CD4-positive, alpha-beta T cell treated with Interferon gamma for 1 hour (primary cell): ENCODE results near the gene TIGIT.

Source experiments
- DNase-seq: peaks from one replicate; pipeline ENCODE4 v3.0.0-alpha.2; 2020

The TIGIT gene

DNA sequence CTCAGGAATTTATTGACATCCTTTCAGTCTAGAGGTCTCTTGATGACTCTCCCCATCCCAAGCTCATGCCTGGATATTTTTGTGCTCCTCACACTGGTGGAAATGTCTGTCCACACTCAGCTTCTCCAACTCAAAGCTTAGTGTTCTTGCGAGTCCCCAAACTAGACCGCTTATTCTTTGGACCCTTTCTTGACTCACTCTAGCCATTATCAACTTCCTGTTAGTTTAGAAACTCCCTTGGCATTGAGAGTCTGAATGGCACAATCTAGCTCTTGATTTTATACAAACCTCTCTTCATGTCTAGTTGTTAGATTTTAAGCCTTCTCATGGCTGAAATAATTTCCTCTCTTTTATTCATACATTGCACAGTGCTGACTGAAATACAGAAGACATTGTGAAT, 19.6 kb downstream of the TIGIT start:
- no peak for DNase-seq

DNA sequence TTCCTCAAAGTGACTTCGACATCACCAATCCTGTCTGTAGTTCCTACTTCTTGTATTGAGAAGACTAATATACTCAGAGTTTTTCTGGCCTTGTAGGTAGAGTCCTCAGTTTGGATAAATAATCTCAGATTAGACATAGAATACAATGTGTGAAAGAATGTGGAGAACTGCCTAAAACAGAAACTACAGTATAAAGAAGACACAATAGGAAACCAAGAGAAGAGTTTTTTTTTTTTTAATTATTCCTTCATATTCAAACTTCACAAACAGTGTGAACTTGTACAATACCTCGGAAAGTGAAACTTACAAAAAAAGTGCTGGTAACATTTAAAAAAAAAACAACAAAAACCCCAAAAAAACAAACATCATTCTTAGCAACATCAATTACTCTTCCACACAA, 20.5 kb downstream of the TIGIT start:
- no peak for DNase-seq

DNA sequence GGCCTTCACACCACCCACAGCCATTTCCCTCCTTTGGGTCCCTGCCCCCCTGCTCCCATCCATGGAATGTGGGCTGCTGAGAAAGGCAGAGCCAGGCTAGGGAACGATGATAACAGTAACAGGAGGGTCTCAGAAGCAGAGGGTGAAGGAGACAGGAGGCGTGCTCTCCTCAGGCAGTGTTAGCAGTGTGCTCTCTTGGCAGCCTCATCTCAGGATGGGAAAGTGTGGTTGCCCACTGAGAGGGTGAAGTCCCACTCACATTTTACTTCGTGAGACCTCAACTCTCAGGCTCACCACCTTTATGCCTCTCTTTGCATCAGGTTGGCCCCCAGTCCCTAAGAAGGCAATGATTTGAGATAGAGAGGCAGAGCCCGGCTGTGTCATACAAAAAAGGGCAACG, 24.5 kb downstream of the TIGIT start:
- no peak for DNase-seq

DNA sequence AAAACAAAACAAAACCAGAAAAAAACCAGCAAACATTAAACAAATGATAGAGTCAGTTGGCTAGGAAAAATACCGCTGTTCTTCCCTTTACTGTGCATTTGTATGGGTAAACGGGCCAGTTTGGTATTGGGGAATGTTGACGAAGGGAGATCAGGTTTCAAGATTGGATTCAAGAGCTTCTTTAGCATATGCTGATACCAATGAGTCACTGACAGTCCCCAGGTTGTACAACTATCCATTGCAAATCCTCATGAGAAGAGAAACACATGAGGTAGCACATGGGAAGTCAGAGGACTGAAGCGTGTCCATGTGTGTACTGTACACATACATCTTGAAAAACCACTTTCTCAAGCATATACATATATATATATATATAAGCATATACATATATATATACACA, 25.6 kb downstream of the TIGIT start:
- DNase-seq, result no peak

DNA sequence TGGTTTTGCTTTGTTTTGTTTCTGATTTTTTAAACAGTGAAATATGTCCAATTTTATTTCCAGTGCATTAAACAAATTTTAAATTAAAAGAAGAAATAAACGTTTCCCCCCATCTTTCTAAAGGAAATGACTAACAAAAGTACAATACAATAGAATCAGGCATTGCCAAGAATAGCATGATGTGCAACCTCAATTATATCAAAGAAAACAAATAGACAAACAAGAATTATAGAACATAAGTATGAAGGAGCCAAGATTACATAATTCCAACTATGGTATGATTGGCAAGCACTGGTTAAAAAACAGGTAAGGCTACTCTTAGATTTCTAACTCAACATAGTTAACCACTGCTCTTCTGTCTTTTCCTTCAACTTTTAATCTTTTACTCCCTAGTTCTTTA, 26.4 kb downstream of the TIGIT start:
- no peak for DNase-seq

DNA sequence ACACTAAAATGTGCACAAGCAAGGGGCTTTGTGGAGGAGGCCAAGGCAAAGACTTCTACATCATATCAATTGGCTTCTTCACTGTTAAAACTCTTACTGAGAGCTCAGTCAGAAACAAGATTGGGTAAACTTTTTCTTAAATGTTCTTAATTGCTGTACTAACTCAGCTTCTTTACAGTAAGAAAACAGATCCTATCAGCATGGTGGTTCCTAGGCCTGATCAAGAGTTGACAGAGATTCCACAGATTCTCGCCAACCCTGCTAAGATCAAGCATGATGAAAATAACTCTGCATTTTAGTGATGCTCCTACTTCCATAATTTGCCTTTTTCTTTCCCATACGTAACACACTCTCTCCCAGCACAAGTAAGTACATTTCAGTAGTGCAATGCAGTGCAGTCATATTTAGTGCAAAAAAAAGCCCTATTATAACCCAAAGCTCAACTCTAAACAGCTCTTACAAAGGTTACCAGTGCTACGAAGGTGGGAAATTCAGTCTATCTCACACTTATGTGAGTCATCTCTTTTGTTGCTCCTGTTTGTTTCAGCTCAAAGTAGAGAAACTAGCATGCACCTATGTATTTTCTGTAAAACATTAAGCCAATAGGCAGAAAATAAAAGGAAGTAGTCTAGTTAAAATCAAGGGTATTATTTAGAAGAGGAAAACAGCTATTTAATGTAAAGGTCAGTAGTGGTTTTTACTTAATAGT, 29.9 kb downstream of the TIGIT start:
- no peak for DNase-seq

DNA sequence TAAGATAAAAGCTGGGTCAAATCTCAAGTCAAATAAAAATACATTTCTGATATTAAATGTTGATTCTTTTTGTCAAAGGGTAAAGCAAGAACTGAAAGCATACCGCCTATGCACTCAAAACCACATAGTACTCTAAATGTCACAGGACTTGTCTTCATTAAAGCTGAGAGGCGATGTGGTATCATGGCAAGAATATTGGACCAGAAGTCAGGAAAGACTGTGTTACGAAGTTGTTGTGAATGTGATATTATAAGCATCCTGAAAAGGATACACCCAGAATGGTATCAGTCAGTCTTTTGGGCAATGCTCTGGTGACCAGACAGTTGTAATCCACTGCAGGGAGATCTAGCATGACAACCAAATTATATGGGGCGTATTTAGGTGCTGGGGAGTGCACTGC, 33.8 kb downstream of the TIGIT start:
- DNase-seq, result no peak

DNA sequence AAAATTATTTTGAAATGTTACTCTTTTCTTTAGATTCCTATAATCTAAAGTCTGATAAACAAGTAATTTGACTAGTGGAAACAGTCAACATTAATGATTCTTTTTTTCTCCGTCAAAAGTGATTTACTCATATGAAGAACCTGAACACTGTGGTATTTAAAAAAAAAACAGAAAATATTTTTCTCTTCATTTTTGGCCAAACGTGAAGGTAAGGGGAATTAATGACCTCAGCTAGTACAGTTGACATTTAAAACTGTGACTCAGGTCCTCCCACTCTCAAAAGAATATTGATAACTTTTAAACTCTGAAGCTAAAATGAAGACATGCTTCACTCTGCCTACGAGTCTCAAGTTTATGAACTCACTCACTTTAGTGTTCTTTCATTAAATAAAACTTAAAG, 34.5 kb downstream of the TIGIT start:
- no peak for DNase-seq

DNA sequence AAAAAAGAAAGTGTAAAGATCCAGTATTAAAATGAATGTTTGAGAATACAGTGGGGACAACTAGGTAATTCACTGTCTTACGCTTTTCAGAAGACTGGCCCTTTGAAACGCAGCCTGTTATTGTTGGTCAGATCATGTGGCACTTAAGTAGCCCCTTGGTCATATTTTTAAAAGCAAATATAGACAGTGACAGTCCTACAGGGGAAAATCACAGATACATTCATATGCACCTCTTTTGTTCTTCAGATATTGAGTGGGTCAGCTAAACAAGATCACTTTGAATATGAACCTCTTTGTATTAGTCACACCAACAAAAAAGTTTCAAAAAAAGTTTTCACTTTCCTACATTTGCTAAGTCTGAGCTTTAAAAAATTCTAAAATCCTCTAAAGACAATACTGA, 36.0 kb downstream of the TIGIT start:
- no peak for DNase-seq

DNA sequence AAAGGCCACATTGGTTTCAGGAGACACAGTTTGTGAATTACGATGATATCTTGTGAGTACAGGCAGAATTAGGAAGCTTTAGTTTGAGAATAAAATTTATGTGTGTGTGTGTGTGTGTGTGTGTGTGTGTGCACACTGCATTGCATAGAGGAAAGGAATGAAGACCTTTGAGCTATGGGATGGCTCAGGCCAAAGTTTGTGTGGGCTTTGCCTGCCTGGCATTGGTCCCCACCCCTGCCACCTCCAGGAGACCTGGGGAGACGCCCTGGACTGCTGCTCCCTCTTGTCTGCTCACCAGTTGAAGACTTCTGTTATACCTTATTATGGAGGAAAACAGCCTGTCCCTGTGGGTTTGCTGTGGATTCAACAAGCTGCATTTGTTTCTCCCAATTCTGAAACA, 37.2 kb downstream of the TIGIT start:
- DNase-seq, result no peak

DNA sequence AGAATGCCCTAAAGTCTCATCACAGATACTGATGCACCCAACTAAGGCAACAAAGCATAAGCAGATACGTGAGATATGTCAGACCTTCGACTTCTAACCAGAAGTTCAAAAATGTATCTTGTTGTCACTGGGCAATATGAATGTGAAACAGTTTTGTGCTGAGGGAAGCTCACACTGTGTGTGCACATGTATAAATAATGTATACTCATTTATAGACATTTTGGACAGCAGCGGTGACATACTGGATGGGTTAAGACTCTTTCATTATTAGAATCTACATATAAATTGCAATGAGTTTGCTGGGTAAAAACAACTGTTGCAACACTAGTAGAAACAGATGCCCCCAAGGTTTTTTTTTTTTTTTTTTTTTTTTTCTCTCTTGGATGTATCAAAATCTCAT, 37.9 kb downstream of the TIGIT start:
- DNase-seq, result no peak

DNA sequence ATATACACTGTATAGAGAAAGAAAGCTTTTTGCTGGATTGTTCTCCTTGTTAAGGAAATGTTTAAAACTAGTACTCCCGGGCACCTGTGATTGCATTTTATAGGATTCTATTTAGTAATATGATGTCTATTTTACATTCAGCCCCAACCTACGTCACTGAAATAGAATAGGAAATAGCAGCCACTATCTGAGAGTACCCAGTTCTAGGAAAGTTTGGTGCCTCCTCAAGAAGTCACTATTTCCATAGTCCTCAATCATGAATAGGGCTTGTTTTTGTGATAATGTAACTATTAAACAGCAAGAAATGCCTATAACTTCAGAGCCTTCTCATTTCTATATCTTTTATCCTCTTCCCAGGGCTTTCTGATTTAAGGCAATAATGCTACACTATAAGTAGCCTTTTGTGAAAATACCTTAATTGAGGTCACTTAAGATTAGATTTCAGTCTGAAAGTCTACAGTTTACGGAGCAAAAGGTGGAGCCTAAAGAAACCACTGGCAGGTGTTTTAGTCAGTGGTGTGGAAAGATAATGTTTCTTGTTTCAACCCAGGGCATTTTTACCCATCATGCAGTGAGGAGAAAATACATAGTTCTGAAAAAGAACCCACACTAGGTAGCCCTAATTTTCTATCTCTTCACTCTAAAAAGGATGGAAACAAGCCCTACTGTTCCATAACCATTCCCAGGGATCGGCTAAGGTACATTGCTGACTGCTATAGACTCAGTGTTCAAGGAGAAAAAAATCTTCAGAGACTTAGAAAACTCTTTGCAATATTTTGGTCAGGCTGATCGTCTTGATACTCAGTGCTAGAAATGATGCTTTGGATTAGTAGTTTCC, 38.7 kb downstream of the TIGIT start:
- DNase-seq, result no peak

DNA sequence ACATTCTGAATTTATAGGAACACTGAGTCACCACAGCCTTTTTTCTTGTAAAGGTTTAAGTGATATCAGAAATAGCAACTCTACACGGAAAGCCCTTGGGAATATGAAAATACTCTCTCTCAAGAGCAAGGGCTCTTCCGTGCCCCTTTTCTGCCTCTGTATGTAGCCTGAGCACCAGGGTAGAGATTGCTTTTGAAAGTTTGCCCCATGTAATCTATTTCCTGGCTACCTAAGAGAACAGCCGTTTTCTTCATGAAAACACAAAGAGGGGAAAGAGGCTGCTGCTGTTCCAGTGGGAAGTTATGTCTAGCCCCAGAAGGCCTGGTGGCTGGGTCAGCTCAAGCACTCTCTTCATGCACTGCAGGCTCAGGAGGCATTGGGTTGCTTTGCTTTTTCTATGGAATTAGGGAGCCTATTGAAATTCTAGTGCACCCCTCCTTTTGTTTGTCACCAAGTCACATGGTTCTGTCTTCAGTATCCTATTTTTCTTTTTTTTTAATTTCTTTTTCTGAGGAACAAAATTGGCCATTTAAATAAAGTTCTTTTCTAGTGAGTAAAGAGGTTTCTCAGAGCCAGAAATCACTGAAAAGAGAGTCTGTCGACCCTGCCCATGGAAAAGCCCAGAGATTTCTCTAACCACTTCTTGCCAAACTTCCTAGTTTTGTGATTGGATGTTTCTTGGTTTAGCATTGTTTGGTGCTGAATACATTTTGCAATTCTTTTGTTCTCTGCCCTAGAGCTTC, 39.5 kb downstream of the TIGIT start:
- DNase-seq, result no peak

DNA sequence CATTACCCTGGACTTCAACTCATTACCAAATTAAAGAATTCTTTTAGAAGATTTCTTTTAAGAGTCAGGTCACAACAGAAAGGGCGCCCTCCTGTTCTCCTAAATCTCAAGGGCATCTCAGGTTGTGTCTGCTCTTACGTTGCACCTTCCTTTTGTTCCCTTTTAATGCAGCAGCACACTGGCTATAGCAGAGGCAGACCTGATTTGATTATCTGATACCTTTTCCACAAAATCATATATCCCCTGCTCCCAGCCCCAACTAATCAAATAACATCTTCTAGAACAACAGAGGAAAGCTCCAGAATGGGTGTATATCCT, 40.1 kb downstream of the TIGIT start:
- DNase-seq, result no peak

DNA sequence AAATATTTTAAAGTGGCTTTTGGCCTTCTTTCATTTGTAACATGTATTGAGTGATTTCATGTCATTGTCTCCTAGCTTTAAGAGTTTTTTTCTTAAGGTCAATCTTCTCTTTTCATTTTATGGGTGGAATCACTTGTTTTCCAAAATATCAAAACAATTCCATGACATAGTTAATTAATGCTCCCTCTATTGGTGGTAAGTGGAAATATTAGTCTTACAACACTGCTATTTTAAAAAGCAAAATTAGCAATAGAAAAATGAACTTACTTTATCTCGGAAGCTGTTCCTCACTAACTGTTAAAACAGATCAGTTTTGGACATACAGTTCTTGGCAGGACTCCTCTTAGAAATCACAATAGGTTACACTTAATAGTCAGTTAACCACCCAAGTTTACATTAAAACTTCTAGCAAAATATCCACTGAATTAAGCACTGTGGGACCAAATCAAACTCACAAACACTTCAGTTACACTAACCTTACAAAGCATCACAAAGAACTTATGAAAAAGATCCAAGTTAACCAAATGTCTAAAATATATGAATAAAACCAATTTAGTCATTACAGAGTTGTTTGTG, 42.4 kb downstream of the TIGIT start:
- DNase-seq, result no peak

DNA sequence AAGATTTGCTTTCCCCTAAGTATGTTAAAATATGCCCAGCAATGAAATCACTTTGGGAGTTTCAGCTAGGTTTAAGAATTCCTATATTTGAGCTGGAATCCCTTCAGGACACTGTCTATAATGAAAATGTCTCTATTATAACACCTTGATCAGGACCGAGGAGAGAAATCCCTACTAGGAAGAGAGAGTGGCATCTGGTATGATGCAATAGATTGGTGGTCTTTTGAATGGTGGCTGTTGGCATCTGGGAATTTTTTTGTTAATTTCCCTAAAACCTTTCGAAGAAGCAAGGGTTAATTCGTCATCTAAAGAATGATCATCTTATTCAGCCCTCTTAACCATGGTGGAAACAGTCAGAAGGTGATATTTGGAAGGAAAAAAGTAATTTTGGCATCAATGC, 43.0 kb downstream of the TIGIT start:
- DNase-seq, result no peak

DNA sequence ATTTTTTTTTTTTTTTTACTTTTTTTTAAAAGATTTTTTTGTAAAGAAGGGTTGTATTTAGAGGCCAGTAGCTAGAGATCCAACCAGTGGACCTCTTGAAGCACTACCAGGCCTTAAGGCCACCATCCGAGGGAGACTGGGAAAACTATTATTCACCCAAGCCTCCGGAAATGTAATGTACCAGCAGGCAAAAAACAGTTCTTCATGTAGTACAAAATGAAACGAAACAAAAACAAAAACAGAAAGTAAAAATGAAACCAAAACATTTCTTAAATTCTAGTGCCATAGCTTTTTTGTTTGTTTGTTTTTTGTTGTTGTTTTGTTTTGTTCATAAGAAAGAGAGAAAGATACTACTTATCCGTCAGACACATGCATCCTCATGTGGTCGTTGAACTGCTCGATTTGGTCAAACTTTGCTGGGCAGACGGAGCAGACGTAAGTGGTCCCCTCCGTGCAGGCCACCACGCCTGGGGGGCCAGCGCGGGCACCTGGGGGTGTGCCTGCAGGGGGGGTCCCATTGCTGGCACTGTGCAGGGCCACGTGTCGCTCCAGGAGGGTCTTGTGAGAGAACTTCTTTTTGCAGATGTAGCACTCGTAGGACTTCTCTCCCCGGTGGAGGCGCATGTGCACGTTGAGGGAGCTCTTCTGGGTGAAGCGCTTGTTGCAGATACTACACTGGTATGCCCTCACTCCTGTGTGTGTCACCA, 45.0 kb downstream of the TIGIT start:
- no peak for DNase-seq

DNA sequence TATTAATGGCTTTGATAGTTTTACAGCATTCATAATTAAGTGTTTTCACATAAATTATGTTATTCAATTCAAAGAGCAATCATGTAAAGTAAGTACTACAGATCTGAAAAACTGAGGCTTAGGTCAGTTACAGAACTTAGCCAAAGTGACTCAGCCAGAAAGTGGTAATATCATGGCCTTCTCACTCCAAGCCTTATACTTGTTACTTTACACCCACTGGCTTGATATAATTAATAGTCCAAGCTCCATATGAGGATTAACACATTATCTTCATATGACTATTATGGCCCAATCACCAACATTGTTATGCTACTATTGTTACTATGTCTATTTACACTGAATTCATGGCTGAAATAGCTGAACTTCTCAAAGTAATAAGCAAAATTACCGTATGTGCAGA, 50.7 kb downstream of the TIGIT start:
- no peak for DNase-seq

DNA sequence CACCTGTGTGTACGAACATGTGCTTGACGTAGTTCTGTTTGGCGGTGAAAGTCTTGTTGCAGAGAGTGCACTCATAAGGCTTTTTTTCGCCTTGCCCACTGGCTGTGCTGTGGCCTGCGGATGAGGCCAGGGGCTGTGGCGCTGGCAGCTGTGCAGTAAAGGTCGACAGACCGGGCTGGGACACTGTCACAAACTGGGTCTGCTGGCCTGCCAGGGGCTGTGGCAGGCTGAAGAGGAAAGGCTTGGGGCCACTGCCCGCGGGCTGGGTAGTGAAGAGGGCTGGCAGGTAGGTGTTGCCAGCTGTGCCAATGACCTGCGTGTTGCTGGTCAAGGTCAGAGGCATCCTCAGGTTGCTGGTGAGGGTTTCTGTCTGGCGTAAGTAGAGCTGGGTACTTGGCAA, 56.4 kb downstream of the TIGIT start:
- DNase-seq, result no peak

DNA sequence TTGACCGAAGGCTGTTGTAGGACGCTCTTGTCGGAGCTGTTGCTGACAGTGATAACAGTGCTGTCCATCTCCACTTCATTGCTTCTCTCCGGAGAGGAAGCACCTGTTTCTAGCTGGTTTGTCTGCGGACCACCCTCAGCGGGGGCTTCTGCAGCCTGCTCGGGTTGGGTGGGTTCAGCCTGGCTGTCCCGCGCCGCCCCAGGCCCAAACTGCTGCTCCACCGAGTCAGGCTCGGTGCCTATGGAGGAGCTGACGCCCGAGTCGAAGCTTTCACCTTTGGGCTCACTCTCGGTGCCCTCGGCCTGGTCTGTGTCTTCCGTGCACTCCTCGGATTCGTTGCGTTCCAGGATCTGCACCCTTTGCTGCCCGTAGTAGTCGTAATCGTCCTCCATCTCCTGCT, 56.9 kb downstream of the TIGIT start:
- DNase-seq, result no peak

DNA sequence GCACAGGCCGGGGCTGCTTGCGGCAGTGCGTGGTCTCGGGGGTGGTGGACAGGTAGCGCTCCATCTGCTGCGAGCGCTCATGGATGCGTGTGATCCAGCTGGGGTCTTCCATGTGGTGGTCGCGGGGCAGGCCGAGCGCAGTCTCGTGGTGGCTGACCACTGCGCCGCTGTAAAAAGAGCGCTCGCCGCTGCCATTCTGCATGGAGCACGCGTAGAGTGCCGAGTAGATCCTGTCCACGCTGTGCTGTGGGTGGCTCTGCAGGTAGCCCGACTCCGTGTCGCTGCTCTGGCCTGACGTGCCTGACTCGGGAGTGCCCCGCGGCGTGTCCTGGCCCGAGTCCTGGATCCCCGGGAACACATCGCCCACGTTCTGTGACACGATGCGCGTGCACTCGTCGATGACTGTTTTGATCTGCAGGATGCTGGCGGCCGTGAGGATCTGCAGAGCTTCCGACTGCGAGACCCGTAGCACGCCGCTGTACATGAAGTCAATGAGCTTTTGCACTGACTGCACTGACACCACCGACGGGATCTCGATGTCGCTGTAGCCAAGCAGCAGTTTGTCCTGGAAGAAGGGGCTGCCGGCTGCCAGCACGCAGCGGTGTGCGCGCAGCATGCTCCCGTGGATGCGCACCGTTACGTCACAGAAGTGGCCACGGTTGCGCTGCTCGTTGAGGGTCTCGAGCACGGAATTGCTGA, 57.4 kb downstream of the TIGIT start:
- DNase-seq, result no peak

DNA sequence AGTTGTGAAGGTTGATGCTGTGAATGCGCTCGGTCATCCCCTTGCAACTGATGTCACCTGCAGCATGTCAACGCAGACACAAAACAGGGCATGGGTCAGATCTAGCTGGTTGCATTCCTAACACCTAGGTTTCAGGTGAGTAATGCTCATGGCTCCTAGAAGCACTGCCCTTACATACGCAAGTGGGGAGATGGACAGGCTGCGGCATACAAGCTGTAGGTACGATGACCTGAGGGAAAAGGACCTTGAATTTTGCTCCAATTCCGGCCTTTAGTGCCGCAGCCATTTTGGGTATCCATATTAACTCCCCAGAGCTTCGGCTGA, 58.0 kb downstream of the TIGIT start:
- no peak for DNase-seq

DNA sequence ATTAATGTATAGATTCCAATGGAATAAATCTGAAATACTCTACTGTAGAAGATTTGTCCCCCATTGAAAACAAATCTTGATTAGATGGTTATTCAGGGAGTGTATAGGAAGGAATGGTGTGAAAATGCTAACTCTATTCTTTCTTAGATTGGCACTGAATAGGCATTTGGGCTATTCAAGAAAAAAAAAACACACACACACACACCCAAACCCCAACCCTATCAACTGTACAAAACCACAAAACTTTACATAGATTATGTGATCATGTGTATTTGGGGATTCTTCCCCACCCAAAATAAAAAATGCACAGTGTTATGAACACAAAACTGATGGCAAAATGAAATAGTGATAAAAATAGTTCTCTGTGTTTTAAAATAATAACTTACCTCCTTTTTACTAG, 61.8 kb downstream of the TIGIT start:
- DNase-seq, result no peak
